Common myeloid progenitor, CD34-positive (primary cell): ENCODE data around the gene TMEM117.

ENCODE experiments used
- CTCF ChIA-PET: fragments of 350-600 bp; sonication (Branson Sonifier 250); formaldehyde crosslinking; loops from one replicate; lab custom pipeline; 2021; ENCODE audit warnings: antibody characterized with exemption; lab: Charles Lee
- POLR2A ChIA-PET: fragments of 350-600 bp; sonication (Branson Sonifier 250); formaldehyde crosslinking; loops from one replicate; lab custom pipeline; 2021; ENCODE audit warnings: antibody characterized with exemption; lab: Charles Lee
- DNase-seq, 3 donors: peaks; one replicate each; pipeline versions ENCODE4 v3.0.0 to v3.0.0-alpha.2; 2013
- H3K27ac ChIP-seq, 2 experiments: 1 replicate in 1 of 2; 2 replicates in 1 of 2; pipeline ENCODE4 v1.7.0; 2013; ENCODE audit warnings: inconsistent platforms in 2 of 2, low read length in 2 of 2, mild to moderate bottlenecking in 2 of 2, low read depth in 1 of 2, moderate library complexity in 1 of 2; ENCODE audit not compliant: severe bottlenecking in 2 of 2, insufficient read depth in 1 of 2, poor library complexity in 1 of 2
- H3K27me3 ChIP-seq, 5 experiments: replicated peaks in 2 of 5; 1 replicate in 3 of 5; 2 replicates in 2 of 5; pipeline versions ENCODE4 v1.6.1 to v1.7.0; 2013; ENCODE audit warnings: low read length in 4 of 5, mild to moderate bottlenecking in 2 of 5, moderate library complexity in 2 of 5, inconsistent platforms in 1 of 5; ENCODE audit not compliant: insufficient read depth in 5 of 5, control insufficient read depth in 4 of 5
- H3K36me3 ChIP-seq, 4 experiments: 1 replicate in 2 of 4; 2 replicates in 2 of 4; pipeline versions ENCODE4 v1.6.1 to v1.7.0; 2013; ENCODE audit warnings: low read length in 3 of 4, control low read depth in 1 of 4, mild to moderate bottlenecking in 1 of 4; ENCODE audit not compliant: control insufficient read depth in 4 of 4, insufficient read depth in 4 of 4
- H3K4me1 ChIP-seq, 4 experiments: 1 replicate in 3 of 4; 2 replicates in 1 of 4; pipeline versions ENCODE4 v1.6.1 to v1.7.1; 2013; ENCODE audit warnings: low read length in 3 of 4, mild to moderate bottlenecking in 3 of 4, control low read depth in 1 of 4, inconsistent platforms in 1 of 4, moderate library complexity in 1 of 4; ENCODE audit not compliant: control insufficient read depth in 4 of 4, insufficient read depth in 4 of 4; ENCODE audit errors: control extremely low read depth in 1 of 4
- H3K4me3 ChIP-seq, 7 experiments: 1 replicate in 4 of 7; 2 replicates in 3 of 7; pipeline versions ENCODE4 v1.5.1 to v1.7.0; 2013; ENCODE audit warnings: mild to moderate bottlenecking in 7 of 7, low read length in 6 of 7, moderate library complexity in 6 of 7, inconsistent platforms in 2 of 7, low read depth in 2 of 7, control low read depth in 1 of 7; ENCODE audit not compliant: insufficient read depth in 4 of 7, control insufficient read depth in 1 of 7; ENCODE audit errors: extremely low read depth in 1 of 7
- H3K9me3 ChIP-seq, 5 experiments: 1 replicate in 4 of 5; 2 replicates in 1 of 5; pipeline versions ENCODE4 v1.6.1 to v1.7.1; 2013; ENCODE audit warnings: low read length in 4 of 5, mild to moderate bottlenecking in 2 of 5, inconsistent platforms in 1 of 5, low read depth in 1 of 5, moderate library complexity in 1 of 5; ENCODE audit not compliant: control insufficient read depth in 4 of 5, insufficient read depth in 2 of 5; ENCODE audit errors: control extremely low read depth in 1 of 5
- WGBS: methylation state at CpG from one replicate; pipeline ENCODE4 v1.1.5; 2013; ENCODE audit not compliant: insufficient coverage; 5-methylcytosine and 5-hydroxymethylcytosine counted together

The TMEM117 gene

DNA sequence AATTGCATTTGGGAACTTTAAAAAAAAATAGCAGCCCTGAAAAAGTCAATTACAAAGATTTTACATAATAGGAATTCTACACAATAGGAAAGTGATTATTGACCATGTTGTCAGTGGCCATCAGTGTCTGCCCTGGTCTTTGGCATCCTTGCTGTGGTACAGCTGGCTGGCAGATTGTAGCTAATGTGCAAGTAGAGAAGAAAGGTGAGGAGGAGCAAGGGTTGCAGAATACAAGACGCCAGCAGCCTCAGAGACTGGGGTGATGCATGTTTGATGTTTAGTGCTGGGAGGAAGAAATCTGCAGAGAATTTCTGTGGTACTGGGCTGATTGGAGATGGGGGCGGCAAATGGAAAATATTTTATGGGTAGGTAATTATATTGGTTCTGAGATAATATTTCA, 322.9 kb downstream of the TMEM117 start:
- ChIA-PET POLR2A (no interaction called here), CTCF (no interaction called here)
- Histone ChIP-seq H3K9me3 (no peaks in the 10 kb centered on the region), H3K4me3 (no peak overlapping the region), H3K36me3 (no peaks in the 10 kb centered on the region), H3K4me1 (no peaks in the 10 kb centered on the region), H3K27me3 (no peaks in the 10 kb centered on the region), H3K27ac (no peak overlapping the region)
- DNase-seq = no peak
- 100% methylated on average over 2 of the region's 2 CpGs for WGBS

DNA sequence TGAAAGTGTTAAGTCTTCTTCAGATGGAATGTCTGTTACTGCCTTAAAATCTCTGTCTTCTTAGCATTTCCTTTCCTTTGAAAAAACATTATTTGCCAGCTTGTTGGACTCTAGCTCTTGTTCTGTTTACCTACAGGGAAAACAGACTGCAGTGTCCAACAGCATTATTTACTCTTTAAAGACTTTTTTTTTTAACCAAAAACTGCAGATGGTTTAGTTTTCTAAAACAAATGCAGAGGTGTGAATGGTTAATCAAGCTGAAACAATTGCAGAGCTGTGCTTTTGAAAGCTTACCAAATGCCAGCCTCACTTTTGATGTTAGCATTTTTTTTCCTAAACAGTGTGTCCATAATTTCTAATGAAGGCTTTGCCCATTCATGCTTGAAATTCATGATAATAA, 323.3 kb downstream of the TMEM117 start:
- Histone ChIP-seq H3K9me3 (no peaks in the 10 kb centered on the region), H3K36me3 (no peaks in the 10 kb centered on the region), H3K4me1 (no peaks in the 10 kb centered on the region), H3K27me3 (no peaks in the 10 kb centered on the region), H3K4me3 (no peak overlapping the region), H3K27ac (no peak overlapping the region)
- POLR2A ChIA-PET = no interaction called here
- CTCF ChIA-PET = no interaction called here
- DNase-seq = no peak

DNA sequence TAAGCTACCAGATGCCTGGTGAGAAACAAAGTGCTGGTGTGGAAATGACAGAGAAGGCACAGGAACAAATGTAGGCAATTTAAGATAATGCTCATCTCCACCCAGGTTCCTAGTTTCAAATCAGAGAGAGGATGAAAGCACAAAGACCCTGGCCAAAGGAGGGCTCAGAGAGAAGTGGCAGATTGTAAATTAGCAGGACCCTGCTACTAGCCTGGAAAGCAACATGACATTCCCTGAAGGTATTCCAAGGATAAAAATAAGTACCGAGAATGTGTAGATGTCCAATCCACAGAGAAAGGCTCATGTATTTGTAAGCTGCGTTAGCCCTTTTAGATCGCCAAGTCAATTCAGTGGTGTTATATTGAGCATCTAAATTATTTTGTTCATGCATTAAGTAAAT, 324.0 kb downstream of the TMEM117 start:
- CTCF ChIA-PET = no interaction called here
- WGBS = 100% methylated on average over 1 of the region's 3 CpGs
- H3K9me3 ChIP-seq = no peaks in the 10 kb centered on the region
- POLR2A ChIA-PET = no interaction called here
- H3K4me3 ChIP-seq = no peak overlapping the region
- H3K27ac ChIP-seq = no peak overlapping the region
- no peaks in the 10 kb centered on the region for H3K4me1 ChIP-seq
- H3K36me3 ChIP-seq = no peaks in the 10 kb centered on the region
- no peaks in the 10 kb centered on the region for H3K27me3 ChIP-seq
- no peak for DNase-seq

DNA sequence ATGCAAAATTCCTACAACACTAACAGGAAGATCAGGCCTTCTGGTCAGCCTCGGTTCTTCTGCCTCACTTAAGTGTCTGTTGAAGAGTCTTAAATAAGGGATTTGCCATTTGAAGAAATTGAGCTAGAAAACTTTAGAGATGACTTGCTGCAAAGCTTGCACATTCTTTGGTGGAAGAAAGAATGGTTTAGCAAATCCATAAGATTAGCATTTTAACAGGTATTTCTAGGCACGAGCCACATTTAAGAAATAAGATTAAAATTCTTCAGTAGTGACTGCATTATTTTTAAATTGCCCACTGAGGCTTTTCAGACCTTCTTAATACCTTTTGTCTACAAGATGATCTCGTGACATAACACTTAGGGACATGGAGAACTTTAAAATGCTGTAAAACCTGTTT, 327.1 kb downstream of the TMEM117 start:
- DNase-seq = no peak
- ChIA-PET CTCF (interaction anchor here (0.7 kb wide), 1 partner anchor 619 kb away, joined by 3 read pairs; no protein-coding TSS in a partner anchor), POLR2A (no interaction called here)
- Histone ChIP-seq H3K36me3 (no peaks in the 10 kb centered on the region), H3K4me3 (no peak overlapping the region), H3K27ac (no peak overlapping the region), H3K9me3 (no peaks in the 10 kb centered on the region), H3K4me1 (no peaks in the 10 kb centered on the region), H3K27me3 (no peaks in the 10 kb centered on the region)
- WGBS = 100% methylated on average over 1 of the region's 3 CpGs

DNA sequence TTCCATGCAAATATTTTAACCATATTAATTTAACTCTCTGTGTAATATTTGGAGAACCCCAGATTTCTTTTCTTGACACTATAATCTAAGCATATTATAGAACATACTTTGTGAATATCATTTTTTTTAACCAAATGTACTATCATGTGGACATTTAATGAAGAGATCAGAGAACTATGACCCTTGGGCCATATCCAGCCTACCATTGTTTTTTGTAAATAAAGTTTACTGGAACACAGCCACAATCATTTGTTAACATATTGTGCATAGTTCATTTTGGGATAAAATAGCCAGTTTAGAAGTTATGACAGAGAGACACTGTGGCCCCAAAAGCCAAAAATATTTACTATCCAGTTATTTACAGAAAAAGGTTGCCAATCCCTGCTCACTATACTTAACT, 338.2 kb downstream of the TMEM117 start:
- POLR2A ChIA-PET = no interaction called here
- no peak for DNase-seq
- CTCF ChIA-PET = no interaction called here
- Histone ChIP-seq H3K4me1 (no peaks in the 10 kb centered on the region), H3K9me3 (peaks cover 0 to 3% (median 0%) of the 10 kb centered on the region in 5 experiments), H3K27ac (no peak overlapping the region), H3K4me3 (no peak overlapping the region), H3K36me3 (no peaks in the 10 kb centered on the region), H3K27me3 (no peaks in the 10 kb centered on the region)

DNA sequence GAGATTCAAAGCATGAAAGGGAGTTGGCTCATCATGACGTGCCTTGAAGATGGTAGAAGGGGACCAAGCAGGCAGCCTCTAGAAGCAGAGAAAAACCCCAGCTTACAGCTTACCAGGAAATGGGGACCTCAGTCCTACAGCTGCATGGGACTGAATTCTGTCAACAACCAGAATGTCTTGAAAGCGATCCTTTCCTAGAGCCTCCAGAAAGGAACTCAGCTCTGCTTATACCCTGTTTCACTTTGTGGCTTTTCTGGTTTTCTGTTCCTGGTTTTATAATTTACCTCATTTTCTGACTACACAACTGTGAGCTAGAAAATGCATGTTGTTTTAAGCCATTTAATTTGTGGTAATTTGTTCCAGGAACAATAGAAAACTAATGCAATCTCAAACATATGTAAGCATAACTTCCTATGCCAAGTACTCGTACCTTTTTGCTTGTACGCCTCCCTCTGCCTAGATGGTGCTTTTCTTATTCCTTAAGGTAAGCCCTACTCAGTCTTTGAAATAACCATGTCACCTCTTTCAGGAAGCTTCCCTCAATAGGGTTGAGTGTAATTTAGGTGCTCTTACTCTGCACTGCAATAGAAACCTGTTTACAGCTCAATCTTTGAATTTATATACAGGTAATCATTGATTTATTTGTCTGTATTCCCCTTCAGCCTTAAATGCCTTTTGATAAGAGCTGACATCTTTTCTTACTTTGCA, 348.8 kb downstream of the TMEM117 start:
- Histone ChIP-seq H3K4me3 (no peak overlapping the region), H3K36me3 (no peaks in the 10 kb centered on the region), H3K27me3 (no peaks in the 10 kb centered on the region), H3K9me3 (no peaks in the 10 kb centered on the region), H3K27ac (no peak overlapping the region), H3K4me1 (no peaks in the 10 kb centered on the region)
- POLR2A ChIA-PET = no interaction called here
- no peak for DNase-seq
- 95% methylated on average over 4 of the region's 4 CpGs for WGBS
- CTCF ChIA-PET = no interaction called here

DNA sequence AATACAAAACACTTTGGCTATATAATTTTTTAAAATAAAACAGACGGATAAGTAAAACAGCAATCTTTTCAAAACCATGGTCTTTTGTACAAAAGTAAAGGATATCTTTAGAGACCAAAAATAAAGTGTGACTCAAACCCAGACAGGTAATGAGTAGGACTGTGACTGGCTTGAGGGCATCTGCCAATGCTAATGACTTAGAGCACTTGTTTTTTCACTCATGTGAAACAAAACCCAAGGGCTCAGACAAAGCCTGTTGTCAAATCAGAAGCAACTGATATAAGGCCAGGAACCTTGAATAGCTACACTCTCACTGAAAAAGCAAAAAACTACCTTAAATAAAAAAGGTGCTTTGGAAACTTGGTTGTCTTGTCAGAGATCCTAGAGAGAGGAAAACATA, 357.4 kb downstream of the TMEM117 start:
- Histone ChIP-seq H3K4me3 (no peak overlapping the region), H3K9me3 (no peaks in the 10 kb centered on the region), H3K27ac (no peak overlapping the region), H3K27me3 (no peaks in the 10 kb centered on the region), H3K4me1 (no peaks in the 10 kb centered on the region), H3K36me3 (no peaks in the 10 kb centered on the region)
- no CpG with 5 or more reads among the region's 1 CpG for WGBS
- POLR2A ChIA-PET = no interaction called here
- DNase-seq = no peak
- CTCF ChIA-PET = no interaction called here
